Measurements from ENCODE around the gene AOPEP. TPM values are rescaled to one million over a fixed set of nuclear protein-coding genes. Genes with fewer than 3 reads are reported as not detected.

AOPEP gene
- total and polyA plus RNA-seq, 9 of the 15 experiments (the other 6 are each of a cell fraction or from before 2014, with no cell fraction given): 4.5 to 19.3 (median 13.5) TPM

GRCh38 chr9:94916956-94917355 lies 190.5 kb downstream of the AOPEP start:
- no peak overlapping the region for H3K4me2 ChIP-seq (ENCODE audit: insufficient read depth, low read length)
- peaks cover 0 to 7% of the 10 kb centered on the region in 2 experiments; a peak in 4 of 5 replicates for H3K4me1 ChIP-seq (replicated peaks in 1 of 2; ENCODE audit: control insufficient read depth in 2 of 2, insufficient read depth in 2 of 2, low read length in 2 of 2)
- no peak overlapping the region for H2AFZ ChIP-seq (ENCODE audit: low read depth, low read length)
- in situ Hi-C loops (cut with MboI) (no loop called here), intact Hi-C loops (cut with micrococcal nuclease) (no loop called here)
- no peaks in the 10 kb centered on the region for H3K36me3 ChIP-seq (ENCODE audit: control insufficient read depth, insufficient read depth, low read length)
- H3K27me3 ChIP-seq (ENCODE audit: control insufficient read depth in 2 of 2, insufficient read depth in 2 of 2, low read length in 2 of 2): no peaks in the 10 kb centered on the region; a peak in 1 of 5 replicates
- TF ChIP-seq PRDM10 (IDR thresholded peaks at IDR 0.05; ENCODE audit: partially characterized antibody) (no peak), SPI1 (IDR thresholded peaks at IDR 0.05; ENCODE audit: borderline replicate concordance, low read depth, low read length) (no peak), NR2F6 (CRISPR knock-in tag; IDR thresholded peaks at IDR 0.05) (no peak), NFE2 (IDR thresholded peaks at IDR 0.05; ENCODE audit: low read depth) (no peak), ZNF212 (CRISPR knock-in tag; IDR thresholded peaks at IDR 0.05) (no peak), EWSR1 (IDR thresholded peaks at IDR 0.05; ENCODE audit: borderline replicate concordance, low read depth, partially characterized antibody) (no peak), RFX7 (CRISPR knock-in tag; IDR thresholded peaks at IDR 0.05) (no peak), AFF1 (IDR thresholded peaks at IDR 0.05; ENCODE audit: low read depth in 1 of 2, partially characterized antibody in 2 of 2) (no peak), ZNF717 (CRISPR knock-in tag; IDR thresholded peaks at IDR 0.05) (no peak), NCOA2 (IDR thresholded peaks at IDR 0.05; ENCODE audit: partially characterized antibody in 2 of 2) (no peak), ZNF175 (CRISPR knock-in tag; IDR thresholded peaks at IDR 0.05; ENCODE audit: low read depth) (no peak), TOE1 (IDR thresholded peaks at IDR 0.05; ENCODE audit: borderline replicate concordance) (no peak), TOE1 (CRISPR knock-in tag; IDR thresholded peaks at IDR 0.05; ENCODE audit: borderline replicate concordance, low read depth) (no peak)
- 26% methylated on average over 6 of the region's 6 CpGs for WGBS (ENCODE audit: insufficient coverage, low coverage, missing lambda C conversion rate)
- H4K20me1 ChIP-seq (replicated peaks; ENCODE audit: control insufficient read depth, insufficient read depth, low read length): peaks cover 7% of the 10 kb centered on the region
- H3K4me3 ChIP-seq: no peak overlapping the region
- ChIA-PET CTCF (ENCODE audit: low intra/inter-chr PET ratio) (interaction anchor here (0.5 kb wide), 1 partner anchor 13 kb away, joined by 6 read pairs; no protein-coding TSS in a partner anchor), POLR2A (interaction anchor here (0.6 to 1.2 kb wide), 2 partner anchors 9 to 453 kb away, joined by 3 read pairs; no protein-coding TSS in a partner anchor)
- FAIRE-seq (no peak), DNase-seq (ENCODE audit: extremely low read depth in 1 of 4, low spot score in 3 of 4) (no peak), ATAC-seq (no peak)
- H3K27ac ChIP-seq (ENCODE audit: extremely low read depth, low read depth, low read length): no peak overlapping the region
- no TSS peak for BruUV-seq (replicated peaks)
- H3K9me3 ChIP-seq (replicated peaks; ENCODE audit: control insufficient read depth, insufficient read depth, low read depth, low read length): no peaks in the 10 kb centered on the region
- peaks cover 3% of the 10 kb centered on the region for H3K9me1 ChIP-seq (ENCODE audit: control insufficient read depth, insufficient read depth, low read length)
- H3K79me2 ChIP-seq (ENCODE audit: control insufficient read depth, insufficient read depth, low read length): no peaks in the 10 kb centered on the region
- H3K9ac ChIP-seq (ENCODE audit: insufficient read depth in 1 of 2, low read depth in 2 of 2, low read length in 2 of 2): no peak overlapping the region

All from K562 (cell line).